SHP77 (cell line): ENCODE measurements around the gene NPC2.
A peak's percentile ranks its signal among the peaks of the same experiment; 100 is the strongest.
"Not testable (repeated sequence)": the region's sequence is repeated elsewhere in the genome, so short reads cannot be mapped to it uniquely, and the experiment has no call there.

ENCODE experiments used
- DNase-seq, 2 experiments: peaks; one replicate each; lab custom pipeline; 2025; lab: John Stamatoyannopoulos, UW

NPC2 gene

DNA sequence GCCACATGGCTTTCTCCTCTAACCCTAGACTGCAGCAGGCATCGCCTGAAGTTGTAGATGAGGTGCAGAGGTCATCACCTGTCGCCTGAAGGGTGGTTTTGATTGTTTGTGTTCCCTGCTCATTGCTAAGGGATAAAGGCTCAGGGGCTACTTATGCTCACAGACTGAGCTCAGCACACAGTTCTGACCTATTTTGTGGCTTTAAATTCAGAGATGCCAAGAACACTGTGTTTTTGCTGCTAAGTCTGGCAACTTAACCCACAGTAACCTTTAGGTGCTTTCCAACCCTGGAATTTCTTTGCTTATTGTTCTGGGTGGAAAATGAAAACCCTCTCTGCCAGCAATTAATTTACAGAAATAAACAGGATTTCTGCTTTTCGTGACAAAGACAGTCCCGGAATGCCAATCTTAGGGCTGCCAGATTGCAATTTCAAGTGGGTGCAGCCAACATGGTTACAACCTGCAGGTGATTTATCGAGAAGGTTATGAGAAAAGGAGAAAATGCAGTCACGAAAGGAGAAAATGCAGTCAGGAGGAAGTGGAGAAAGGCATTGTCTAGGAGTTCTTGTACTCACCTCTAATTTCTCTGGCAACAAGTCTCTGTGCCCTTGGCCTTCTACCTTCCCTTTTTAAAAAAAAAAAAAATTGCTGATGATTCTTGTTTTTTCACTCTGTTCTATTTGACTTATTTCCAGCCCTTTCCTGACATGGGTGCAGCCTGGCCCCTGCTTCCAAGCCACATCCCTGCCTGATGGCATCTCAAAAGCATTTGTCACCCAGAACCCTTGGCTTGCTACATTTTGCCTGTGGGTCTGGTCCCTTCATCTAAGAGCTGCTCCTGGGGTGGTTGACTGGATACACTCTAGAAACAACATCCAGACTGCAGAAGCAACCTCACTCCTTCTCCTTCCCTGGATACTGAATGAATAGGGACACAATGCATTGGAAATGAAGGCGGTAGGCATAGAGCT lies 23.3 kb downstream of the NPC2 start:
- DNase-seq = no peak

DNA sequence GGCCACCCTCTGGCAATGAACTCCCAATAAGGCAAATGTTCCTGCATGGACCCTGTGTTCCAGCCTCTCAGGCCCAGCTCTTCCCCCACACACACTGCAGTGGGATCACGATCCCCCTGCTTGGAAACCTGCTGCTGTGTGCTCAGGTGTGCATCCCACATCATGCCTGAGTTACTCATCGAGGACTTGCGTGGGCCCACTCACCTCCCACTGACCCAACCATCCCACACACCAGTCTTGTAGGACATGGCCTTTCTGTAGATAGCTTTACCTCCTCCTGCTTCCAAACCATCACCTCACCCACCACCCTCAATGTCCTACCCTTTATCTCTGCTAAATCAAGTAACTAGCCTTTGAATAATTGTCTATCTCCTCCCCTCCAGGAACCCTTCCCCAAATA lies 24.6 kb downstream of the NPC2 start:
- no peak for DNase-seq

DNA sequence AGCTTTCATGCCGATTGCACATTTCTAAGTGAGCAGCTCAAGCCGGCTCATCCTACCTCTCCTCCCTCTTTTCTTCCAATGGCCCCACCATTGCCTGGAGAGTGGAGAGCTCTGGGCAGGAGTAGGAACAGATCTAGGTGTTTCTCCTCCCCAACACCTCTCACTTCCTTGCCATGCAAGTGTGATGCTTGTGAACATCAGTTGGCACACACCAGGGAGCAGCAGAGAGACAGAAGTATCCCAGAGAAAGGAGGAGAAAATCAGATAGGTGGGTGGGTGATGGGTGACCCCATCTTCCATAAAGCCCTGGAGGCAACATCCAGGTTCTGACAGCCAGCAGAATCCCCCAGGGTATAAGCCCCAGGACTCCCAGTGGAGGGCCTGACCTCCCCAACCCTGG lies 27.8 kb downstream of the NPC2 start:
- no peak for DNase-seq

DNA sequence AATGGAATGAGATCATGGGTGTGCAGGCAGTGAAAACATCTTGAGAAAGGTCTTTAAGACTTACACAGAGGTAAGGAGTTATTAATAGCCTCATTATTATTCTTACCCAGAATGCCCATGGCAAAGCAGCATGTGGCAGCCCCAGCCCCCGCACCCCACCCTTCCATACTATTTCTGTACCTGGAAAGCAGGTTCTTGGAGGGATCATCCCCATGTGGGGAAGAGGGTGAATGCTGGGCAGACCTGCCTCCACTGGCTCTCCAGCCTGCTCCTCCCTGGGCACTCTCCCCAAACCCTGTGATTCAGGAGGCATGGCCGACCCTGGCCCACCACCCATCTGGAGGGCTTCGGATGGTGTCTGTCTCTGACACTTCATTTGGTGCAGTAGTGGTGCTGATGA lies 28.3 kb downstream of the NPC2 start:
- no peak for DNase-seq

DNA sequence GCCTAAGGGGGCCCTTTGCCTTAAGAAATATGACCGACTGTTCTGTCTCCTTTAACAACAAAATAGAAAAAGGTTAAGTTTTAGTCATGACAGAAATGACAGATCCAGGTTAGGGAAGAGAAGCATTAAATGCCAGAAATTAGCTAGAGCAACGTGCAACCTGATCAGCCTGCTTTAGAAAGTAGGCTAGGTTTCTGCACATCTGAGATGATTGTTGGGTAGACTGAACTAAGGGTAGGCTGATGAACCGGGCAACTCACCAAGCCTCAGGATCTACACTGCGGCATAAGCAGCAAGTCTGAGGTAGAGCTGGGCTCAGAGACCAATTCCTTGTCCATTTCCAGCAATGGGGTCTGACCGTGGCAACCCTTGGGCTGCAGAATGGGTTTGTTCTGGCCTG lies 29.4 kb downstream of the NPC2 start:
- no peak for DNase-seq

DNA sequence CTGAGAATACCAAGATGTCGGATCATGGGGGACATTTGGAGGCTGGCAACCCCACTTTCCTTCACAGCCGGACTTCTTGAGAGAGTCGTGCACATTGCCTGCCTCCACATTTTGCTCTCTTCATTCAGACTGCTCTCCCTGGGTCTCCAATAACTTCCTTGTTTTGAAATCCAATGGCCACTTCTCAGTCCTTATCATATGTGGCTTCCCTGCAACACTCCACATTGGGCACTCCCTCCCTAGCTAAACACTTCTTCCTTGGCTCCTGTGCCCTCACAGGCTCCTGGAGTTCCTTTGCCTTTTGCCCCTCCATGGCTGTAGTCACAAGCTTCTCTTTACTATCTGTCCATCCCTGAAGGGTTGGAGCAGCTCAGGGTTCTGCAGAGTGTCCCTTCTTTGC lies 30.1 kb downstream of the NPC2 start:
- no peak for DNase-seq

DNA sequence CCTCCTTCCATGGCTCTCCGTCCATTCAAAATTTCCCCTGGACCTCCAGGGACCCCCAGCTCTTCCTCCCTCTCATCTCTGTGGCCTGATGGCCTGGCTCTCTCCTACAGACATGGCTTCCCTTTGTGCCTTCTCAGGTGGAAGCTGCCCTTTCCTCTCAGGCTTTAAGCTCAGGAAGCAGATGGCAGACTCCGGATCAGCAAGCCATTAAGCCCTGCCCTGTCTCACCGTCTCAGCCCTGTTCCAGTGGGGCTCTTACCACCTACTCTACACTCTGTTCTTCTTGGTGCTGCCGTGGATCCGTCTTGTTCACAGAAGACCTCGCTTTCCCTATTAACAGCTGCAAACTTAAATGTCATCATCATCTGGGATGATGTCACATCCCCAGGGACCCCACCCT lies 33.1 kb downstream of the NPC2 start:
- DNase-seq = no peak

DNA sequence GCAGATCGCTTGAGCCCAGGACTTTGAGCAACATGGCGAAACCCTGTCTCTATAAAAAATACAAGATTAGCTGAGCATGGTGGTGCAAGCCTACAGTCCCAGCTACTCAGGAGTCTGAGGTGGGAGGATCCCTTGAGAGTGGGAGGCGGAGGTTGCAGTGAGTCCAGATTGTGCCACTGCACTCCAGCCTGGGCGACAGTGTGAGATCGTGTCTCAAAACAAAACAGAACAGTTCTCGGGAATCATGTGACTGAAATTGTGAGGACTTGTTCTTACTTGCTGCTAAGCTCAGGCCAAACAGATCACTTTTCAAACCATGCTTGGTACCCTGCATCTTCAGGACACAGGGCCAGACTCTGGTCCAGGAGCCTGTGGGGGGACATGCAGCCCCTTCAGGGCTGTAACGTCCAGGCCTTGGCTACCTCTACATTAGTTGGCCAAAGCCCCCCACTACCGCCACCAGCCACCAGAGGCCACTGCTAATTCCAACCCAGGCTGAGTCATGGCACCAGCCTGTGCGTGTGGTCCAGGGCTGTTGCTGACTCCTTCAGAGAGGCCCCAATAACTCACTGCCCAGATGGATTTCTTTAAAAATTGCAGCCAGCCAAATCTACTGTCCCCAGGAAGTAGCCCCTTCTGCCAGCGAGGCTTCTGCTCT lies 33.7 kb downstream of the NPC2 start:
- peak in 1 of 2 experiments; percentile 6 for DNase-seq

DNA sequence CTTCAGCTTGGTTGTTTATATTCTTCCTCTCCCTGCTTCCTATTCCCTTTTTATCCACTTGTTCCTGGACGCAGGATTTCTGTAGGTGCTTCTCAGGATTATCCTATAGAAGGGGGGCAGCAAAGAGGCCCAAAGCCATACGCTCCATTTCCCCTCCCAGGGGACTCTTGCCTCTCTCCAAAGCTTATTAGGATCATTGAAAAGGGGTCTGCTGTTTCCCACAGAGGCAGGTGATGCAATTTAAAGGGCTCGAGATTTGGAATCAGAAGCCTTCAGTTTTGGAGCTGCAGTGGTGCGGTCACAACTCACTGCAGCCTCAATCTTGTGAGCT lies 35.6 kb downstream of the NPC2 start:
- no peak for DNase-seq

DNA sequence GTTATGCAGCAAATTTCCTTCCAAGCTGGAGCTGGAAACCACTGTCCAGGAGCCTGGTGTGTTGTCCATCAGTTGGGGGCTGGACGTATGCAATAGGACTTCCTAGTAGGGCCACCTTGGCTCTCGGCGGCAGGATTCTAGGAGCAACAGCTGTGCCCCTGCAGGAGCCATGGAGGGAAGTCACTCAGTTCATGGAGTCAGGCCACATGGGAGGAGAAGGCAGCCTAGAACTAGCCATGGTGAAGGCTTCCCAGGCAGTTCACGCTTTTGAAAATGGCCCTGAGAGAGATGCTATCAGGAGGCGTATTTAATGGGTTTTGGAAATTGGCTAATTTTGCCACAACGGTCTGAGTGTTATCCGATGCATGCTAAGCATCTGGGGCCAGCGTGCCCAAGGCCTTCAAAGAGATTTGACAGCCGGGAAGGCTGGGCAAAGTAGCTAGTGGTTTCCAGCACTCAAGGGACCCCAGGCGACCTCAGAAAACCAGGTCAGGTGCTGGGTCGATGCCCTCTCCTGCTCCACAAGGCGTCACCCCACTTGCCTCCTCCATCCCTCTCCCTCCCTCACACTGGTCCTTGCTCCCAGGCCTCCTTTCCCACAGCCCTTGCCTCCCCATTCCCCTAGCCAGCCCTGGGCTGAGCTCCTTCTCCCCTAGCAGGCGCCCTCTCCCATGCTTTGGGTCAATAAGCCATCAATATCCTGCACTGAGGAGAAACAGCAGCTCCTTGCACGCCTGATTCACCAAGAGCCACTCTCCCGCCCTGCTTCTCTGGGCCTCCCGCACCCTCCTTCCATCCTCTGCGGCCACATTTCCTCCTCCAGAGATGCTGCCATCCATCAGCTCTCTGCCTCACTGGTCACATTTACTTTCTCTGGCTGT lies 36.2 kb downstream of the NPC2 start:
- DNase-seq = no peak

DNA sequence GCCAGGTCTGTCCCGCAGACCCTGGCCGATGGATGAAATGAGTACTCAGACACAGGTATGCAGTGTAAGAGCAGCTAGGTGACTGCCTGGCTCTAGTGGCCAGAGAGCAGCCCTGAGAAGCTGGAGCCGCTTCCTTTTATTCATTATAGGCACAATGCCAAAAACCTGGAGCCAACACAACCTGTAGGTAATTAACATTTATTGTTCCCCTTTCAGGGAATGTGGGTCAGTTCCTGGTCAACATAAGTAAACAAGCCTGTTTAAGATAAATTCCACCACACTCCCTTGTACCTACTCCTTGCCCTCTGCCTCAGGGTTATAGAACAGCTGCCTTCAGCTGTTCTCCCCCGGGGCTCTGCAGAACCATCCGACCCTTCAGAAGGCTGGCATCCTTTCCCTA lies 38.7 kb downstream of the NPC2 start:
- DNase-seq = not testable (repeated sequence)

DNA sequence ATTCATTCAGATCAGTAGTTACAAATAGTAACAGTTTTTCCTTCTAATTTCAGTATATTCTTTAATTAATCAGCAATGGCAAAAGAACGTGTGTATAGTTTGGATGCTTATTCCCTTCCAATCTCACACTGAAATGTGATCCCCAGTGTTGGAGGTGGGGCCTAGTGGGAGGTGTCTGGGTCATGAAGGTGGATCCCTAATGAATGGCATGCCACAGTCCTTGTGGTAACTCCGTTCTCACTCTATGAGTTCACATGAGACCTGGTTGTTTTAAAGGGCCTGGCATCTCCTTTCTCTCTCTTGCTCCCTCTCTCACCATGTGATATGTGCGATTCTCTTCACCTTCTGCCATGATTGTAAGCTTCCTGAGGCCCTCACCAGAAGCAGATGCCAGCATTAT lies 48.2 kb downstream of the NPC2 start:
- DNase-seq = no peak

DNA sequence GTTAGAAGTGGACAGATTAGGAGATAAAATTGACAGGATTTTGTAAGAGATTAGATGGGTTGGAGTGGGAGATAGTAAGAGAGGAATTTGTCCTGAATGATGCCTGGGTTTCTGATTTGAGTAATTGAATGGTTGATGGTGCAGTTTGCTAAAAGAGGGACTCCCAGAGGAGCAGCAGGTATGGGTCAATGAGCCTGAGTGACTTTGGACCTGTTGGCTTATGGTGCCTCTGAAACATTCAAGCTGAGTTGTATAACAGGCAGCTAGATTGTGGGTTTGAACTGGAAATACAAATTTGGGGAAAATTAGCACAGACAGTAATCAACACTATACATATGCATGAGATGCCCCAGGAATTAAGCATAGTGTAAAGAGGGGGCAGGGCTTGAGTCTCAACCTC lies 50.3 kb downstream of the NPC2 start:
- no peak for DNase-seq

DNA sequence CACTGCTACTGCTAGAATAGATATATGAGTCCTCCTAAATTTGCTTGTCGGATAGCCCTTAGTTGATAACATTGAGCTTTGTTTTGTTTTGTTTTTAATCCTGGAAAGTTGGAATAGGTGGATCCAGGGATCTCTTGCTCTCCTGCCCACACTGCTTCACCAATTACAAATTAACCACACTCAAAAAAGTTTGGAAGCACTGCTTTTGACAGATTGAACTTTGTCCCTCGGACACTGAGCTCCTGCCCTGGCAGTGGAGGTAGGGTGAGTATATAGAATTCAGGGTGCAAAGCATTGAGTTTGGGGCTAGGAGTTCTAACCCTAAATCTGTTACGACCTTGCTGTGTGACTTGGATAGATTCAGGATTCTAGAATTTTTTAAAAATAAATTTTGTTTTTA lies 52.0 kb downstream of the NPC2 start:
- no peak for DNase-seq

DNA sequence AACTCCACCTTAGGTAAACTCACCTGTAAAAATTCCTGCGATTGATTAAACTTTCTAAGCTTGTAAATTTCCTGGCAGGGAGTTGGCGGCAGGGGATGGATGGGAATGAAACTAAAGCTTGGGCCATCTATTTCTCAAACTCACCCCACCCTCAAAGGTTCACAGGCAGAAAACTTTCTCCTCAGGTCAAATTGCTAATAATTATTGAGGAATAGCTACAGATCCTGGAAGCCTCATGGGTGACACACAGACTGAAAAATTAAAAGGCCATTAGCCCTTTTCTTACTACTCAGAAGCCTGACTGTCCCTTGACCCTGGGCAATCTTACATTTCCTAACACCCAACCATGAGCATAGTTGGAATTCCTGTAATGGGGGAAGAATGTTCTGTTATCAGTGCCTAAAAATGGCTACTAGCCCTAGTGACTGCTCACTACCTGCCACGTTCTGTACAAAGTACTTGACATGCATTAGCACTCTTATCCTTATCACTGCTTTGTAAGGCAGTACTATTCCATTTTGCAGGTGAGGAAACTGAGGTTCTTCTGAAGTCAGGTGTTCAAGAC lies 54.7 kb downstream of the NPC2 start:
- no peak for DNase-seq

DNA sequence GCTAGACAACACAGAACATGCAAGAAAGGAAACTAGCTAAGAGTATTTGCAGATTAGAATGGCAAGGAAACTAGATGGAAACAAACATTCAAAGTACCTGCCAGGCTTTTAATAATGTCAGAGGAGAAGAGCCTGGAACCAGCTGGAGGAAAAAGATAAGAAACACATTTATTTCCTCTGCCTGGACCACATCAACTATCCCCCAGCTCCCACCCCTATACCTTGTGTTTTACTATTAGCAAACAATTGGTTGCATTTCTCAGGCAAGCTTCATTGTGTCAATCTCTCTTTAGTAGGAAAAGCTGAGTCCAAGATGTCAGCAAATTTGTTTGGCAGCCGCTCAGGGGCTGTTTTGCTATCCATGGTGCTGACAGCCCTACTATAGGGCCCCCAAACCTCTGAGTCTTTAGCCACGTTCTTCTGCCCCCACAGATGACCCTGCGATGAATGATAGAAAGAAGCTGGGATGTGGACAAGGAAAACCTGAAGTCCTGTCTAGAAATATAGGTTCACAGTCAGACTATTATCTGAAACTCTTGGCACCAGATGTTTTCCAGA lies 55.5 kb downstream of the NPC2 start:
- no peak for DNase-seq

DNA sequence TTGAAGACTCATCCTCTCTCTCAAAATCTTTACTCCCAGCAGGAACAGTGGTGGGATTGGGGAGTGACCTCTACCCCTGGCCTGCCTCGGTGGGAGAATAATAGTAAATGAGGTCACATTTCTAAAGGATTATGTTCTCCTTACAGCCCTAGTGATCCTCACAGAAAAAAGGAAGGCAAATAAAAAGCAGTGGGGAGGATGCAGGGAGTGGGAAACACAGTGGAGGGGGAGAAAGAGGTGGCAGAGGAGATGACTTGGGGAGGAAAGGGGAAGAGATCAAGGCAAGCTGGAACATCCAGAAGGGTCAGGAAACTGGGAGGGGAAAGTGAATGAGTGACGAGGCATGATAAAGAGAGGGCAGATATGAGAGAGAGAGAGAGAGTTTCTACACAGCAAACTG lies 58.8 kb downstream of the NPC2 start:
- no peak for DNase-seq

DNA sequence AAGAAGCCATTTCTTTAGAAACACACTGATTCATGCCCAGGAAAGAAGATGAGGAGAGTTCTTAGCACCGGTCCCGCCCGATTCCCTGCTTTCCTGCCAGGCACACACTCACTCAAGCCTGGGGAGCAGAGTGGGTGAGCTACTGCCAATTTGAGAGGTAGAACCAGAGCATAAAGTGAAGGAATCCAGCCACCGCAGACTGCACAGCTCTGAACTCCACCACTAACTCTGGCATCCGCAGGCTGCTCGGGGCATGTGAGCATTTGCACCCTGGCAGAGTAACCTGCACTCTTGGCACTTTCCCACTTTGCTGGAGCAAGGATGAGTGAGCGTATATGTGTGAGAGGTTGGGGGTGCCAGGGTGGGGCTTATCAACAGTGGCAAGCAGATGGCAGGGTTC lies 63.1 kb downstream of the NPC2 start:
- DNase-seq = no peak
